ENCODE data around the gene NPAS3.

DNA sequence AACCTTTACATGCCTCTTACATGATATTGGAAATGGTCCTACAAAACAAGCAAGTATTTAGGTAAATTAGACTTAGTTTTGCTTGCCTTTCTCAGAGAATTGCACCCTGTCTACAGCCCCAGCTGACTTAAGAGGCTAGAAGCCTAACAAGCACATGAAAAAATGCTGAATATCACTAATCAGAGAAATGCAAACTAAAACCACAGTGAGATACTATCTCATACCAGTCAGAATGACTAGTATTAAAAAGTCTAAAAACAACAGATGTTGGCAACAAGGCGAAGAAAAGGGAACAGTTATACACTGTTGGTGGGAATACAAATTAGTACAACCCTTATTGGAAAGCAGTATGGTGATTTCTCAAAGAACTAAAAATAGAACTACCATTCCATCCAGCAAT is 908.4 kb downstream of the NPAS3 start:
- TF ChIP-seq POLR2A (IDR thresholded peaks at IDR 0.05) (no peak), CTCF (IDR thresholded peaks at IDR 0.05) (no peak)

Data from uterus (tissue), 2 donors.